Subcutaneous adipose tissue (tissue), 4 donors: Measurements from ENCODE around the gene TOR3A. TPM values are rescaled to one million over a fixed set of nuclear protein-coding genes. Genes with fewer than 3 reads are reported as not detected.

ENCODE experiments used
- total RNA-seq, 4 donors: library from RNA; depleted of rRNA; stranded (reverse); fragments of >200 nt; gene quantifications; one replicate each; pipeline ENCODE4 v1.1.0, GENCODE V29; 2016
- TF ChIP-seq, protein P1 (sequence below): fragments of 450-650 bp; IDR thresholded peaks from one replicate; pipeline ENCODE4 v1.5.1; 2016; ENCODE audit warnings: low read depth, mild to moderate bottlenecking, control low read depth, antibody characterized with exemption, moderate library complexity

TOR3A gene
- total RNA-seq, 4 donors from 2014 or later, result 22.0 to 45.8 (median 32.9) TPM

DNA sequence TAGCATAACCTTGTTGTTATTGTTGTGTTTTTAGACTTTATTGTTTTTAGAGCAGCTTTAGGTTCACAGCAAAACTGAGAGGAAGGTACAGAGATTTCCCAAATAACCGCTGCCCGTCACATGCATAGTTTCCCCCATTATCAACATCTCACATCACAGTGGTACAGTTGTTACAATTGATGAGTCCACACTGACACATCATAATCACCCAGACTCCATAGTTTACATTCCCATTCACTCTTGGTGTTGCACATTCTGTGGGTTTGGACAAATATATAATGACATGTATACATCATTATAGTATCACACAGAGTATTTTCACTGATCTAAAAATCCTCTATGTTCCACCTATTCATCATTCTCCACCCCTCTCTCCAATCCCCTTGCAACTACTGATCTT, 25.9 kb upstream of the TOR3A start:
- TF ChIP-seq, protein P1, sequence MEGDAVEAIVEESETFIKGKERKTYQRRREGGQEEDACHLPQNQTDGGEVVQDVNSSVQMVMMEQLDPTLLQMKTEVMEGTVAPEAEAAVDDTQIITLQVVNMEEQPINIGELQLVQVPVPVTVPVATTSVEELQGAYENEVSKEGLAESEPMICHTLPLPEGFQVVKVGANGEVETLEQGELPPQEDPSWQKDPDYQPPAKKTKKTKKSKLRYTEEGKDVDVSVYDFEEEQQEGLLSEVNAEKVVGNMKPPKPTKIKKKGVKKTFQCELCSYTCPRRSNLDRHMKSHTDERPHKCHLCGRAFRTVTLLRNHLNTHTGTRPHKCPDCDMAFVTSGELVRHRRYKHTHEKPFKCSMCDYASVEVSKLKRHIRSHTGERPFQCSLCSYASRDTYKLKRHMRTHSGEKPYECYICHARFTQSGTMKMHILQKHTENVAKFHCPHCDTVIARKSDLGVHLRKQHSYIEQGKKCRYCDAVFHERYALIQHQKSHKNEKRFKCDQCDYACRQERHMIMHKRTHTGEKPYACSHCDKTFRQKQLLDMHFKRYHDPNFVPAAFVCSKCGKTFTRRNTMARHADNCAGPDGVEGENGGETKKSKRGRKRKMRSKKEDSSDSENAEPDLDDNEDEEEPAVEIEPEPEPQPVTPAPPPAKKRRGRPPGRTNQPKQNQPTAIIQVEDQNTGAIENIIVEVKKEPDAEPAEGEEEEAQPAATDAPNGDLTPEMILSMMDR, result no peak

DNA sequence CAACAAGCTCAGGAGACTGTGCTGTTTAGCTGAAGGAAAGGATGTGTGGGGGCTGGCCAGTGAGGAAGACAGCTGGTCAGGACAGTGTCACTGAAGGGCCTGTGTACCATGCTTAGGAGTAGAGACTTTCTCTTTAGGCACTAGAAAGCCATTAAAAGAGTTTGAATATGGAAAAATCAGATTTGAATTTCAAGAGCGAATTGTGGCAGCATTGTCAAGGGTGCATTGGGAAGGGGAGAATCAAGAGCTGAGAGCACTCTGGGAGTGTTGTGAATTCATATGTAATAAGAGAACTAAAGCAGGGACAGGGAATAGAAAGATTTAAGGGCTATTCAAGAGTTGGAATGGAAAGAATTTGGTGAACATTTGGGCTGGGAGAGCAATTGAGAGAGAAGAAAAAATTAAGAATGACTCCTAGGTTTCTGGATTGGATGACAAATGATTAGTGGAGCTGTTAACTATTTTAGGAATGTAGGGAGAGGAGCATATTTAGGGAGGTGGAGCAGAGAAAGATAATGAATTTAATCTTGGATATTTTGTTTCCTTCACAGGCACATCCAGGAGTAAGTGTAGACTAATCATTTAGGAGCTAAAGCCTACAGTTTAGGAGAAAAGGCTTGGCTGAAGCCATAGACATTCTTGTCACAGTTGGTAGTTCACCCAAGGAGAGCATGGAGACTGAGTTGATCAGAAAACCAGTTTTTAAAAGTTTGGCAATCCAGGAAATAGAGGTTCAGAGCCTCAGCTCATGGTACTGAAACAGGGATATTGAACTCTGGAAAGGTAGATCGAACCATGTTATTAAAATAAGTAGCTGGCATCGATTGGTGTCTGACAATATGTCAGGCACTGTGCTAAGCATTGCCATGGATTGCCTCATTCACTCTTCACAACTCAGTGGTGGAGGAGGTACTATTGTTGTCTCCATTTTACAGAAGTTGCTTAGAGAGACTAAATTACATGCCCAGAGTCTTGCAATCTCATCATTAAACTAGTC, 23.1 kb upstream of the TOR3A start:
- TF ChIP-seq, protein P1, result no peak

DNA sequence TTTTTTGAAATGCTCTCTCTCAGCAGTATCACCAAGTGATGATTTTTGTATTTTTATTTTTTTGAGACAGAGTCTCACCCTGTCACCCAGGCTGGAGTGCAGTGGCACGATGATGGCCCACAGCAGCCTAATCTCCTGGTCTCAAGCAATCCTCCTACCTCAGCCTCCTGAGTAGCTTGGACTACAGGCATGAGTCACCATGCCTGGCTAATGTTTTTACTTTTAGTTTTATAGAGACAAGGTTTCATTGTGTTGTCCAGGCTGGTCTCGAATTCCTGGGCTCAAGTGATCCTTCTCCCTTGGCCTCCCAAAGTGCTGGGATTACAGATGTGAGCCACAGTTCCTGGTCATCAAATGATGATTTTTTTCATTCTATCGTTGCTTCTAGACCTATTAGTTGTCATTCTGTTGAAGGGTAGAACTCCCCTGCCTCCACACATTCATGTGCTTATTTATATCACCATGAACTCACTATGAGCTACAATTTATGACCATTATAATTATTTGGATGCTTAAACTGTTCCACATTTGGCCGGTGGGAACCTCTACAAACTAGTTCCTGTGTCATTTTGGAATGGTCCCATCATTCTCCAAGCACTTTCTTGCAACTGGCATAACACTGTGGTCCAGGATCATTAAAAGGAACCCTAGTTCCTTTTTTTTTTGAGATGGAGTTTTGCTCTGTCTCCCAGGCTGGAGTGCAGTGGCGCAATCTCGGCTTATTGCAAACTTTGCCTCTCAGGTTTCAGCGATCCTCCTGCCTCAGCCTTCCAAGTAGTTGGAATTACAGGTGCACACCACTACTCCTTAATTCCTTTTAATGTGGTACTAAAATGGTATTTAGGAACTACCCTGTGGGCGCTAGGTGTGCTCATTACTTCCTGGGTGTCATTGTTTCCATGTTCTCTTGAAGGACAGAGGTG, 20.2 kb upstream of the TOR3A start:
- TF ChIP-seq, protein P1, result no peak

DNA sequence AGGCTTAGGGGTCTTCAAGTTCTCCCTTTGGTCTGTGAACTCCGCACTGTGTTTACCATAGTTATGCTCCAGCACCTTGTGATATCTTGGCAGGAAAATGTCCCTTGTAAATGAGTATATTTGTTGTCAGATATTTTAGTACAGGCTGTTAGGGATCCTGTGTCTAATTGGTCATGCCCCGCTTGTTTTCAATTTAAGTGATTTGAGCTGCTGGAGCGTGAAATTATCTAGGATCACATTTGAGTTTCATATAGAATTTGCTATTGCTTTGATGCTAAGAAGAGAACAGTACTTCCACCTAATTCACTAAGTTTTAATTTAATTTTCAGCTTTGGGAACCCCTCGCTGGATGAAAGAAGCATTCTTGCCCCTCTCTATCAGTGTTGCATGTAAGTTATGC, 15.4 kb upstream of the TOR3A start:
- TF ChIP-seq, protein P1, result no peak

DNA sequence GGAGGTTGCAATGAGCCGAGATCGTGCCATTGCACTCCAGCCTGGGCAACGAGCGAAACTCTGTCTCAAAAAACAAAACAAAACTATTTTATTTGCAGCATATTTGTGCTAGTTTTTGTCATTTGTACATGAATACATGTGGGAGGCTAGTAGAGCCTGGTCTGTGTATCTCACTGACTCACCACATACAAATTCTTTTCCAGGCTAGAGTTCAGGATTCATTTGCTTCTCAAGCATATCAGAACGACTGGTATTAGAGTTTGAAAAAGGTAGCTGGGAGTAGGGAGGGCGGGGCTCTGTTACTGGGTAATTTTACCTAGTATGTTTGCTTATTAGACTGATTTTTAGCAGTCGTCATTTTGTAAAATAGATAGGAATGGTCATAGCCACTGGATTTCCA, 4.5 kb upstream of the TOR3A start:
- TF ChIP-seq, protein P1, result no peak

DNA sequence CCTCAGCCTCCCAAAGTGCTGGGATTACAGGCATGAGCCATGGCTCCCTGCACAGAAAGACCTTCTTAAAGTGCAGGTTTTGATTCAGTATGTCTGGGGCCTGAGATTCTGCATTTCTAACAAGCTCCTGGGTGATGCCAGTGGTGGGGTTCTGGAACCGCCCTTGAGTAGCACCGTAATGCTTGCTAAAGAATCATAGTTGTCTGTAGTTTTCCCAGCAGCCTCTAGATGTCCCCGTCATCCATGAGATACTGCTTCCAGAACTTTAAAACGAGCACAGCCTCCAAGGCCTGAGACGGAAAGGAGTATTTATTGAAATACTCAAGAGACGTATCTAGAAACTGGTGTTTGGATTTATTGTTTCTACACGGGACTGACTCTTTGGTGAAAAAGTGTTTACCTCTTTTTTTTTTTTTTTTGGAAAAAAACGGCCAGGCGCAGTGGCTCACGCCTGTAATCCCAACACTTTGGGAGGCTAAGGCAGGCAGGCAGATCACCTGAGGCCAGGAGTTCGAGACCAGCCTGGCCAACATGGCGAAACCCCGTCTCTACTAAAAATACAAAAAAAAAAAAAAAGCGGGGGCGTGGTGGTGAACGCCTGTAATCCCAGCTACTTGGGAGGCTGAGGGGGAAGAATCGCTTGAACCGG, 2.6 kb upstream of the TOR3A start:
- TF ChIP-seq, protein P1, result no peak
